ENCODE results near the gene DDX1. TPM values are rescaled to one million over a fixed set of nuclear protein-coding genes. Genes with fewer than 3 reads are reported as not detected.

Gene DDX1
- total RNA-seq, 1 donor from 2014 or later = 103 TPM

- H3K36me3 Mint-ChIP-seq = no peaks in the 10 kb centered on the region
- TF ChIP-seq EZH2 (IDR thresholded peaks at IDR 0.05) = no peak
- no peak for TF ChIP-seq EZH2phosphoT487 (IDR thresholded peaks at IDR 0.05)
- TF ChIP-seq CTCF (IDR thresholded peaks at IDR 0.05) = no peak
Measured at GRCh38 chr2:15658911-15659310, 67.2 kb downstream of the DDX1 start.

GRCh38 chr2:15660491-15661294, 69.0 kb downstream of the DDX1 start:
- H3K36me3 Mint-ChIP-seq = no peaks in the 10 kb centered on the region
- no peak for DNase-seq (ENCODE audit: low spot score)
- no peaks in the 10 kb centered on the region for H3K27me3 ChIP-seq
- no peak overlapping the region for H3K4me3 Mint-ChIP-seq
- H3K79me2 ChIP-seq (ENCODE audit: low read depth) = no peaks in the 10 kb centered on the region
- no peak overlapping the region for H3K4me2 ChIP-seq
- no peaks in the 10 kb centered on the region for H3F3A ChIP-seq (ENCODE audit: low read depth)
- H3K4me1 ChIP-seq = no peaks in the 10 kb centered on the region
- H3K36me3 ChIP-seq = no peaks in the 10 kb centered on the region
- H2AFZ ChIP-seq (replicated peaks) = no peak overlapping the region
- TF ChIP-seq EZH2 (IDR thresholded peaks at IDR 0.05) = no peak
- H3K9ac ChIP-seq = no peak overlapping the region
- no peak overlapping the region for H3K4me3 ChIP-seq
- H3K4me1 Mint-ChIP-seq = peaks cover 12% of the 10 kb centered on the region
- H4K20me1 ChIP-seq (ENCODE audit: low read depth) = no peaks in the 10 kb centered on the region
- H3K27ac Mint-ChIP-seq = no peak overlapping the region
- H3K9me3 ChIP-seq (ENCODE audit: low read depth) = no peaks in the 10 kb centered on the region
- no peak overlapping the region for H3K27ac ChIP-seq
- peaks cover 20% of the 10 kb centered on the region for H3K9me3 Mint-ChIP-seq
- H3K27me3 Mint-ChIP-seq (ENCODE audit: insufficient read depth, low read depth) = peaks cover 10% of the 10 kb centered on the region

More at GRCh38 chr2:15658911-15659310, 67.2 kb downstream of the DDX1 start:
- H3K27me3 Mint-ChIP-seq (ENCODE audit: insufficient read depth, low read depth) = peaks cover 4% of the 10 kb centered on the region
- Histone ChIP-seq H3K9ac (no peak overlapping the region), H3K4me1 (no peaks in the 10 kb centered on the region), H3K27me3 (no peaks in the 10 kb centered on the region), H3K4me3 (no peak overlapping the region), H3K79me2 (ENCODE audit: low read depth) (no peaks in the 10 kb centered on the region), H3F3A (ENCODE audit: low read depth) (no peaks in the 10 kb centered on the region), H3K9me3 (ENCODE audit: low read depth) (no peaks in the 10 kb centered on the region), H3K36me3 (no peaks in the 10 kb centered on the region), H4K20me1 (ENCODE audit: low read depth) (no peaks in the 10 kb centered on the region), H3K27ac (no peak overlapping the region), H2AFZ (replicated peaks) (no peak overlapping the region), H3K4me2 (no peak overlapping the region)
- DNase-seq (ENCODE audit: low spot score) = no peak
- H3K4me1 Mint-ChIP-seq = peaks cover 8% of the 10 kb centered on the region
- peaks cover 19% of the 10 kb centered on the region for H3K9me3 Mint-ChIP-seq
- H3K27ac Mint-ChIP-seq = no peak overlapping the region
- no peak overlapping the region for H3K4me3 Mint-ChIP-seq

GRCh38 chr2:15661295-15661569, 69.6 kb downstream of the DDX1 start:
- Histone ChIP-seq H3K4me2 (no peak overlapping the region), H3K36me3 (no peaks in the 10 kb centered on the region), H2AFZ (replicated peaks) (no peak overlapping the region), H3K79me2 (ENCODE audit: low read depth) (no peaks in the 10 kb centered on the region), H3K27ac (no peak overlapping the region), H3K9ac (no peak overlapping the region), H4K20me1 (ENCODE audit: low read depth) (no peaks in the 10 kb centered on the region), H3K4me3 (no peak overlapping the region), H3F3A (ENCODE audit: low read depth) (no peaks in the 10 kb centered on the region), H3K27me3 (no peaks in the 10 kb centered on the region), H3K9me3 (ENCODE audit: low read depth) (no peaks in the 10 kb centered on the region), H3K4me1 (no peaks in the 10 kb centered on the region)
- peaks cover 20% of the 10 kb centered on the region for H3K9me3 Mint-ChIP-seq
- DNase-seq (ENCODE audit: low spot score) = no peak
- H3K27me3 Mint-ChIP-seq (ENCODE audit: insufficient read depth, low read depth) = peaks cover 10% of the 10 kb centered on the region
- no peak for TF ChIP-seq EZH2phosphoT487 (IDR thresholded peaks at IDR 0.05)
- no peak for TF ChIP-seq EZH2 (IDR thresholded peaks at IDR 0.05)
- TF ChIP-seq CTCF (IDR thresholded peaks at IDR 0.05) = no peak
- H3K4me1 Mint-ChIP-seq = peaks cover 10% of the 10 kb centered on the region
- no peak overlapping the region for H3K4me3 Mint-ChIP-seq
- H3K36me3 Mint-ChIP-seq = no peaks in the 10 kb centered on the region
- no peak overlapping the region for H3K27ac Mint-ChIP-seq

- no peak overlapping the region for H3K4me3 Mint-ChIP-seq
- H3F3A ChIP-seq (ENCODE audit: low read depth) = no peaks in the 10 kb centered on the region
- no peaks in the 10 kb centered on the region for H3K36me3 ChIP-seq
- H3K79me2 ChIP-seq (ENCODE audit: low read depth) = no peaks in the 10 kb centered on the region
- H3K27ac Mint-ChIP-seq = no peak overlapping the region
- H3K4me1 Mint-ChIP-seq = peaks cover 5% of the 10 kb centered on the region
- H3K4me2 ChIP-seq = no peak overlapping the region
- TF ChIP-seq CTCF (IDR thresholded peaks at IDR 0.05) (no peak), EZH2phosphoT487 (IDR thresholded peaks at IDR 0.05) (no peak), EZH2 (IDR thresholded peaks at IDR 0.05) (no peak)
- H3K9me3 Mint-ChIP-seq = peaks cover 20% of the 10 kb centered on the region
- H4K20me1 ChIP-seq (ENCODE audit: low read depth) = no peaks in the 10 kb centered on the region
- H3K9ac ChIP-seq = no peak overlapping the region
- H3K27me3 ChIP-seq = no peaks in the 10 kb centered on the region
- H3K4me1 ChIP-seq = no peaks in the 10 kb centered on the region
- H3K36me3 Mint-ChIP-seq = no peaks in the 10 kb centered on the region
- H3K27ac ChIP-seq = no peak overlapping the region
- H3K4me3 ChIP-seq = no peak overlapping the region
- no peaks in the 10 kb centered on the region for H3K9me3 ChIP-seq (ENCODE audit: low read depth)
- no peak overlapping the region for H2AFZ ChIP-seq (replicated peaks)
- no peak for DNase-seq (ENCODE audit: low spot score)
- H3K27me3 Mint-ChIP-seq (ENCODE audit: insufficient read depth, low read depth) = peaks cover 12% of the 10 kb centered on the region
Measured at GRCh38 chr2:15662026-15662425, 70.4 kb downstream of the DDX1 start.

Measured in neural progenitor cell (in vitro differentiated cells).